ENCODE measurements around the gene SH3YL1.

SH3YL1 gene

GRCh38 chr2:263774-264492 lies at the start of gene SH3YL1:
SH3YL1 (minus strand) TSS chr2:264032; CDS start chr2:263984, 48 bp downstream.
- H3K4me1 ChIP-seq (ENCODE audit: insufficient read depth, low read length), result peaks cover 44% of the 10 kb centered on the region
- peak within 1 kb of the TSS; percentile 89 for H3K27ac ChIP-seq (ENCODE audit: low read length)
- peak within 1 kb of the TSS; percentile 88 to 90; a peak in 3 of 4 replicates for H3K4me3 ChIP-seq (ENCODE audit: low read depth in 1 of 2, low read length in 2 of 2)
- H3K9me3 ChIP-seq (ENCODE audit: insufficient read depth, low read length, severe bottlenecking), result no peaks in the 10 kb centered on the region
- ATAC-seq (ENCODE audit: insufficient read depth, low read depth) (peak; percentile 16), DNase-seq (no peak)
- peak within 1 kb of the TSS; percentile 87 for H3K4me2 ChIP-seq (ENCODE audit: insufficient read depth, low read length)
- H3K36me3 ChIP-seq (ENCODE audit: insufficient read depth, low read length), result peaks cover 14% of the 10 kb centered on the region
- peak within 1 kb of the TSS; percentile 81 for H2AFZ ChIP-seq (ENCODE audit: low read depth, low read length)
- TF ChIP-seq CTCF (IDR thresholded peaks at IDR 0.05; ENCODE audit: borderline replicate concordance, extremely low read depth, low read length, poor library complexity, severe bottlenecking) (no peak), EZH2 (IDR thresholded peaks at IDR 0.05; ENCODE audit: borderline replicate concordance, low read depth, low read length, severe bottlenecking) (no peak)
- H3K9ac ChIP-seq (ENCODE audit: low read depth, low read length), result peak within 1 kb of the TSS; percentile 77
- H3K27me3 ChIP-seq (ENCODE audit: insufficient read depth, low read length, poor library complexity), result no peaks in the 10 kb centered on the region
- peaks cover 32% of the 10 kb centered on the region for H4K20me1 ChIP-seq (ENCODE audit: insufficient read depth, low read length)
- H3K79me2 ChIP-seq (ENCODE audit: insufficient read depth, low read length), result peaks cover 56% of the 10 kb centered on the region

- ATAC-seq (ENCODE audit: insufficient read depth, low read depth) (no peak), DNase-seq (no peak)
- H3K9me3 ChIP-seq (ENCODE audit: insufficient read depth, low read length, severe bottlenecking), result no peaks in the 10 kb centered on the region
- no peak overlapping the region for H3K4me2 ChIP-seq (ENCODE audit: insufficient read depth, low read length)
- no peaks in the 10 kb centered on the region for H3K27me3 ChIP-seq (ENCODE audit: insufficient read depth, low read length, poor library complexity)
- no peak for TF ChIP-seq CTCF (IDR thresholded peaks at IDR 0.05; ENCODE audit: borderline replicate concordance, extremely low read depth, low read length, poor library complexity, severe bottlenecking)
- no peak for TF ChIP-seq EZH2 (IDR thresholded peaks at IDR 0.05; ENCODE audit: borderline replicate concordance, low read depth, low read length, severe bottlenecking)
- no peak overlapping the region for H3K9ac ChIP-seq (ENCODE audit: low read depth, low read length)
- no peak overlapping the region for H3K27ac ChIP-seq (ENCODE audit: low read length)
- no peak overlapping the region for H3K4me3 ChIP-seq (ENCODE audit: low read depth in 1 of 2, low read length in 2 of 2)
- no peak overlapping the region for H2AFZ ChIP-seq (ENCODE audit: low read depth, low read length)
- H4K20me1 ChIP-seq (ENCODE audit: insufficient read depth, low read length), result no peaks in the 10 kb centered on the region
- H3K4me1 ChIP-seq (ENCODE audit: insufficient read depth, low read length), result no peaks in the 10 kb centered on the region
- H3K79me2 ChIP-seq (ENCODE audit: insufficient read depth, low read length), result no peaks in the 10 kb centered on the region
- no peaks in the 10 kb centered on the region for H3K36me3 ChIP-seq (ENCODE audit: insufficient read depth, low read length)
Measured at GRCh38 chr2:310994-311393, 47.2 kb upstream of the SH3YL1 start.

GRCh38 chr2:309954-310510 lies 46.2 kb upstream of the SH3YL1 start:
- DNase-seq, result no peak
- H3K79me2 ChIP-seq (ENCODE audit: insufficient read depth, low read length), result no peaks in the 10 kb centered on the region
- TF ChIP-seq CTCF (IDR thresholded peaks at IDR 0.05; ENCODE audit: borderline replicate concordance, extremely low read depth, low read length, poor library complexity, severe bottlenecking) (no peak), EZH2 (IDR thresholded peaks at IDR 0.05; ENCODE audit: borderline replicate concordance, low read depth, low read length, severe bottlenecking) (no peak)
- H3K9me3 ChIP-seq (ENCODE audit: insufficient read depth, low read length, severe bottlenecking), result no peaks in the 10 kb centered on the region
- no peak overlapping the region for H3K4me3 ChIP-seq (ENCODE audit: low read depth in 1 of 2, low read length in 2 of 2)
- no peaks in the 10 kb centered on the region for H3K4me1 ChIP-seq (ENCODE audit: insufficient read depth, low read length)
- ATAC-seq (ENCODE audit: insufficient read depth, low read depth), result no peak
- H3K27ac ChIP-seq (ENCODE audit: low read length), result no peak overlapping the region
- H3K4me2 ChIP-seq (ENCODE audit: insufficient read depth, low read length), result no peak overlapping the region
- H3K27me3 ChIP-seq (ENCODE audit: insufficient read depth, low read length, poor library complexity), result no peaks in the 10 kb centered on the region
- no peak overlapping the region for H2AFZ ChIP-seq (ENCODE audit: low read depth, low read length)
- no peak overlapping the region for H3K9ac ChIP-seq (ENCODE audit: low read depth, low read length)
- no peaks in the 10 kb centered on the region for H3K36me3 ChIP-seq (ENCODE audit: insufficient read depth, low read length)
- H4K20me1 ChIP-seq (ENCODE audit: insufficient read depth, low read length), result no peaks in the 10 kb centered on the region
